Endothelial cell (in vitro differentiated cells): ENCODE data around the gene HTR3E. TPM values are rescaled to one million over a fixed set of nuclear protein-coding genes. Genes with fewer than 3 reads are reported as not detected.

Experiments used
- DNase-seq: peaks from one replicate; pipeline ENCODE4 v3.0.0; 2021; ENCODE audit warnings: low spot score
- H3K27ac Mint-ChIP-seq: one replicate; pipeline ENCODE4 v1.8.0; 2021; ENCODE audit warnings: mixed read lengths, inconsistent platforms; ENCODE audit not compliant: unreplicated experiment
- H3K27me3 Mint-ChIP-seq: one replicate; pipeline ENCODE4 v1.8.0; 2021; ENCODE audit warnings: mild to moderate bottlenecking, moderate library complexity, mixed read lengths, inconsistent platforms; ENCODE audit not compliant: unreplicated experiment
- H3K36me3 Mint-ChIP-seq: one replicate; pipeline ENCODE4 v1.8.0; 2021; ENCODE audit warnings: mild to moderate bottlenecking, low read depth, mixed read lengths, inconsistent platforms; ENCODE audit not compliant: unreplicated experiment
- H3K4me1 Mint-ChIP-seq: one replicate; pipeline ENCODE4 v1.8.0; 2021; ENCODE audit warnings: mild to moderate bottlenecking, mixed read lengths, inconsistent platforms; ENCODE audit not compliant: unreplicated experiment
- H3K4me3 Mint-ChIP-seq: one replicate; pipeline ENCODE4 v1.8.0; 2021; ENCODE audit warnings: mild to moderate bottlenecking, mixed read lengths, inconsistent platforms; ENCODE audit not compliant: unreplicated experiment
- H3K9me3 Mint-ChIP-seq: one replicate; pipeline ENCODE4 v1.8.0; 2021; ENCODE audit warnings: mixed read lengths, inconsistent platforms; ENCODE audit not compliant: unreplicated experiment
- total RNA-seq: library from RNA; stranded (reverse); fragmentation: NEBNext Ultra II Directional; extraction: Animal tissue kit (Norgen Biotek cat#: 25700); gene quantifications from one replicate; pipeline ENCODE4 v1.2.1, GENCODE V29; 2021; ENCODE audit not compliant: unreplicated experiment
- TF ChIP-seq, protein P1 (sequence below): fragments of 200-600 bp; sonication (generic); IDR thresholded peaks from one replicate; pipeline ENCODE4 v1.5.0; 2021; ENCODE audit warnings: antibody characterized with exemption; ENCODE audit not compliant: unreplicated experiment

HTR3E gene
- total RNA-seq, 1 donor from 2014 or later, result not detected

DNA sequence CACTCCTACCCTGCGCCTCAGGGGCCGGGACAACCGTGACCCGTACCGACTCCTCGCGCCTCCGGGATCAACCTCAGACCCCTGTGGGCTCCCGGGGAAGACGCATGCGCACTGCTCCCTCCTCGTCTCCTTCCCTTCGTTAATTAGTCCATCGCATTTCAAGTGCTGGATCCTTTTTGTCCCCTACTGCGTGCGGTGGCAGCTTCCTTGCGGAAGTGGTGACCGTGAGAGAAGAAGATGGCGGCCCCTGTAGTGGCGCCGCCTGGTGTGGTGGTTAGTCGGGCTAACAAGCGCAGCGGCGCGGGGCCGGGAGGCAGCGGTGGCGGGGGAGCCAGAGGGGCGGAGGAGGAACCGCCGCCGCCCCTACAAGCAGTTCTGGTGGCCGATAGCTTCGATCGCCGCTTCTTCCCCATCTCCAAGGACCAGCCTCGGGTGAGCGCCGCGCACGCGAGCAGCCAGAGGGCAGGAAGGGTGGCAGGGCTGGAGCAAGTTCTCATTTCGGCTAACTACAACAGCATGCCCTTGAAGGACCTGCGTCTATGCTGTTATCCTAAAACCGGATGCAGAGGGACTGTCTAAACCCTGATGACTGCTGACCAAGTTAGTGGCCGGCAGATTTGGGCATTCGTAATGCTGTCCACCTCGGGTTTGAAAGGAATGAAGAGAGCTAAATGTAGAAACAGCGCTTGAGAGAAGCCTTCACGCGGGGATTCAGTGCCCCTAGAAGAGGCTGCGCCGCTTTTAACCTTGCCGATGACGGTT lies 38.5 kb downstream of the HTR3E start, which contains the start of gene EIF2B5:
Gene EIF2B5 (plus strand): TSS at position 210 of the 762 bp plus-strand sequence. CDS start 28 bp downstream, at position 238.
- peaks cover 1% of the 10 kb centered on the region for H3K27me3 Mint-ChIP-seq
- H3K27ac Mint-ChIP-seq, result peak within 1 kb of the TSS; percentile 91
- DNase-seq, result peak; percentile 84
- H3K4me1 Mint-ChIP-seq, result peaks cover 17% of the 10 kb centered on the region
- H3K36me3 Mint-ChIP-seq, result peaks cover 13% of the 10 kb centered on the region
- no peaks in the 10 kb centered on the region for H3K9me3 Mint-ChIP-seq
- peak within 1 kb of the TSS; percentile 96 for H3K4me3 Mint-ChIP-seq
- TF ChIP-seq, protein P1, sequence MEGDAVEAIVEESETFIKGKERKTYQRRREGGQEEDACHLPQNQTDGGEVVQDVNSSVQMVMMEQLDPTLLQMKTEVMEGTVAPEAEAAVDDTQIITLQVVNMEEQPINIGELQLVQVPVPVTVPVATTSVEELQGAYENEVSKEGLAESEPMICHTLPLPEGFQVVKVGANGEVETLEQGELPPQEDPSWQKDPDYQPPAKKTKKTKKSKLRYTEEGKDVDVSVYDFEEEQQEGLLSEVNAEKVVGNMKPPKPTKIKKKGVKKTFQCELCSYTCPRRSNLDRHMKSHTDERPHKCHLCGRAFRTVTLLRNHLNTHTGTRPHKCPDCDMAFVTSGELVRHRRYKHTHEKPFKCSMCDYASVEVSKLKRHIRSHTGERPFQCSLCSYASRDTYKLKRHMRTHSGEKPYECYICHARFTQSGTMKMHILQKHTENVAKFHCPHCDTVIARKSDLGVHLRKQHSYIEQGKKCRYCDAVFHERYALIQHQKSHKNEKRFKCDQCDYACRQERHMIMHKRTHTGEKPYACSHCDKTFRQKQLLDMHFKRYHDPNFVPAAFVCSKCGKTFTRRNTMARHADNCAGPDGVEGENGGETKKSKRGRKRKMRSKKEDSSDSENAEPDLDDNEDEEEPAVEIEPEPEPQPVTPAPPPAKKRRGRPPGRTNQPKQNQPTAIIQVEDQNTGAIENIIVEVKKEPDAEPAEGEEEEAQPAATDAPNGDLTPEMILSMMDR, result no peak

GRCh38 chr3:184135911-184136260 lies 39.0 kb downstream of the HTR3E start:
- Mint-ChIP-seq H3K27me3 (peaks cover 3% of the 10 kb centered on the region), H3K36me3 (peaks cover 18% of the 10 kb centered on the region), H3K9me3 (no peaks in the 10 kb centered on the region), H3K4me1 (peaks cover 17% of the 10 kb centered on the region), H3K4me3 (peak overlapping the region; percentile 96), H3K27ac (peak overlapping the region; percentile 91)
- no peak for DNase-seq
- TF ChIP-seq, protein P1, result no peak

DNA sequence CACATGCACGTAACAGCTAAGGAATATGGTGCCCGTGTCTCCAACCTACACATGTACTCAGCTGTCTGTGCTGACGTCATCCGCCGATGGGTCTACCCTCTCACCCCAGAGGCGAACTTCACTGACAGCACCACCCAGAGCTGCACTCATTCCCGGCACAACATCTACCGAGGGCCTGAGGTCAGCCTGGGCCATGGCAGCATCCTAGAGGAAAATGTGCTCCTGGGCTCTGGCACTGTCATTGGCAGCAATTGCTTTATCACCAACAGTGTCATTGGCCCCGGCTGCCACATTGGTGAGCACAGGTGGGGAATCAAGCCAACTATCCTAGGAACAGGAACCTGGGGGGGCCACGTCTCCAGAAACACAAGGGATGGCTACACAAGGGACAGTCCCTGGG lies 43.6 kb downstream of the HTR3E start:
- peaks cover 12% of the 10 kb centered on the region for H3K4me1 Mint-ChIP-seq
- no peaks in the 10 kb centered on the region for H3K9me3 Mint-ChIP-seq
- TF ChIP-seq, protein P1, result no peak
- DNase-seq, result no peak
- peaks cover 46% of the 10 kb centered on the region for H3K36me3 Mint-ChIP-seq
- no peak overlapping the region for H3K27ac Mint-ChIP-seq
- peaks cover 3% of the 10 kb centered on the region for H3K27me3 Mint-ChIP-seq
- H3K4me3 Mint-ChIP-seq, result no peak overlapping the region

- Mint-ChIP-seq H3K36me3 (peaks cover 46% of the 10 kb centered on the region), H3K4me3 (no peak overlapping the region), H3K4me1 (peaks cover 1% of the 10 kb centered on the region), H3K9me3 (no peaks in the 10 kb centered on the region), H3K27me3 (peaks cover 3% of the 10 kb centered on the region), H3K27ac (no peak overlapping the region)
- TF ChIP-seq, protein P1, result no peak
- DNase-seq, result no peak
Observed at GRCh38 chr3:184142199-184142598, 45.3 kb downstream of the HTR3E start.

DNA sequence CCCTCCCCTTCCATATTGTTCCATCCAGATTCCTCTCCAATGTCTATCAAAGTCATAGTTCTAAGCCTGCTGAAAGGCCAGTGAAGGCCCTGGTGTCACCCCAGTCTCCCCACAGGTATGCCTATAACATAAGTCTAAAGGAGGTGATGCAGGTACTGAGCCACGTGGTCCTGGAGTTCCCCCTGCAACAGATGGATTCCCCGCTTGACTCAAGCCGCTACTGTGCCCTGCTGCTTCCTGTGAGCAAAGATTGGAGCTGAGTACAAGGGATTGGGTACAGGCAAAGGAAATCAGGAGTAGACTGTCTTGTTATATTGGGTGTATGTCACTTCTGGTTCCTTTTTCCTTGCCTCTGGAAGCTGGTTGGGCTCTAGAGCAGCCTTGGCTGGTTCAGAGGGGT lies 46.5 kb downstream of the HTR3E start:
- H3K27ac Mint-ChIP-seq, result no peak overlapping the region
- peaks cover 39% of the 10 kb centered on the region for H3K36me3 Mint-ChIP-seq

More for the DNA sequence above, 46.5 kb downstream of the HTR3E start:
- Mint-ChIP-seq H3K27me3 (peaks cover 3% of the 10 kb centered on the region), H3K4me1 (no peaks in the 10 kb centered on the region), H3K9me3 (no peaks in the 10 kb centered on the region), H3K4me3 (no peak overlapping the region)
- DNase-seq, result no peak
- TF ChIP-seq, protein P1, result no peak
